ENCODE results near the gene DTD1.
A peak's percentile ranks its signal among the peaks of the same experiment; 100 is the strongest.

The DTD1 gene, protein sequence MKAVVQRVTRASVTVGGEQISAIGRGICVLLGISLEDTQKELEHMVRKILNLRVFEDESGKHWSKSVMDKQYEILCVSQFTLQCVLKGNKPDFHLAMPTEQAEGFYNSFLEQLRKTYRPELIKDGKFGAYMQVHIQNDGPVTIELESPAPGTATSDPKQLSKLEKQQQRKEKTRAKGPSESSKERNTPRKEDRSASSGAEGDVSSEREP

DNA sequence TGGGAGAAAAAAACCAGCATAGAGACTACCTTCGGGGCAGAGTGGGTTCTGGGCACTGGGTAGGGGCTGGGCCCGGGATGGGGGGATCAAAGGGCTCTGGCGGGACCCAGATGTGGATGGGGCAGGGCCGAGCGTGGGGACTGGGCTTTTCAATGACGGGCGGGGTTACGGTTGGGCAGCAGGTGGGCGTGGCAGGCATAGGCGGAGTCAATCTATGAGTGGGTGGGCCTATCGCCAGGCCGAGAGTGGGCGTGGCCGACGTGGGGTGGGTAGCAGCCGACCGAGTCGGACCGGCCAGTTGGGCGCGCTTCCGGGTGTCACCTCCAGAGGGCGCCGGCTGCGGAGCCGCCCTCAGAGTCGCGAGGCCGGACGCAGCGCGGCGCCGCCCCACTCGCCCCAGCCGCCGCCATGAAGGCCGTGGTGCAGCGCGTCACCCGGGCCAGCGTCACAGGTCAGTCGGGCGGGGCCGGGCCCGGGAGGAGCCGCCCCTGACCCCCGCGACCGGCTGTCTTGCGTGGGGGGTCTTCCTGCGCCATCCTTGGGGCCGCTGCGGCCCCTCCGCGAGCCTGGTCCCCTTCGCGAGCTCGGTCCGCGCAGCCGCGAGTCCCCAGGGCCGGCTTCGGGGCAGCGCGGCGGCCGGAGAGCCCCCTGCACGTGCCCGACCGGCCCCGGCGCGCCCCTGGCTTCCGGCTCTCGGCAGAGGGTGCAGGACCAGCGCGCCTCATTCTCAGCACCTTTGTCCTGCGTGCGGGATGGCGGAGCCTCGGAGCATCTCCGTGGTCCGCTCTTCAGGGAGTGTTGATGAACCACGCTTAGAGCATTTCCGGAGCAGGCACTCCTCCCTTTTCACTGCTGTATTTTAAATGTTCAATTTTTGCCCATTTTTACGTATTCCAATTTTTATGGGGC lies at the start of gene DTD1:
Gene DTD1 (plus strand): TSS at position 390 of the 909 bp plus-strand sequence. CDS start 19 bp downstream, at position 409.
- FAIRE-seq, result no peak

GRCh38 chr20:18541741-18542140 lies 46.1 kb upstream of the DTD1 start:
- FAIRE-seq, result no peak

GRCh38 chr20:18543216-18543615 lies 44.6 kb upstream of the DTD1 start:
- FAIRE-seq, result no peak

DNA sequence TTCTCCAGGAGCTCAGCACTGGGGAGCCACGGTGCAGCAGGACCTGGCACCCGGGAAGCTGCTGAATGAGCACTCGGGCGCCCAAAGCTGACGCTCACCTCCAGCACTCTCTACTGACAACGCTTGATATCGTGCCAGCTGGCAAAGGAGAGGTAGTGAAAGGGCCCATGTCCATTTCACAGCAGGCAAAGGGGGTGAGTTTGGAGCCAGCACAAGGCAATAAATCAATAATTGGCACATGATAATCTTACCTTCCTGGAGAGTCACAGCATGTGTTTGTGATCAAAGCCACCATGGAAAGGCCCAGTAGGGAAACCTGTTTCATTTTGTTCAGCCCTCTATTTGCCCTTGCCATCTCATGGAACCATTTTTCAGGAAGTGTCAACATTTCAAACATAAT lies 43.9 kb upstream of the DTD1 start:
- FAIRE-seq, result no peak

DNA sequence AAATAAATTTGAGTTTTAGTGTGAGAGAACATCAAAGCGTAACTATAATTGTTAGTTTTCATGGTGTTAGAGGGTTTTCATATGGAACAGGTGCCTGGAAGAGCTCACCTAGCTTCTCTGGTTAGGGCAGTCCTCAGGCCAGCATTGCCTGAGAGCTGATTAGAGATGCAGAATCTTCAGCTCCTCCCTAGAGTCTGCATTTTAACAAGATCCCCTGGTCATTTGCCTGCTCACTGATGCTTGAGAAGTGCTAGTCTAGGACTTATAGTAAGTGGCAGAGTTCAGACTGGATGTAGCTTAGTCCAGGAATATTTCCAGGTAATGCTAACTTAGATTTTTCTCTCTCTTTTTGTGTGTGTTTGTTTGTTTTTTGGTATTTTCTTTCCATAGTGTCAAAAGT lies 42.3 kb upstream of the DTD1 start:
- no peak for FAIRE-seq

DNA sequence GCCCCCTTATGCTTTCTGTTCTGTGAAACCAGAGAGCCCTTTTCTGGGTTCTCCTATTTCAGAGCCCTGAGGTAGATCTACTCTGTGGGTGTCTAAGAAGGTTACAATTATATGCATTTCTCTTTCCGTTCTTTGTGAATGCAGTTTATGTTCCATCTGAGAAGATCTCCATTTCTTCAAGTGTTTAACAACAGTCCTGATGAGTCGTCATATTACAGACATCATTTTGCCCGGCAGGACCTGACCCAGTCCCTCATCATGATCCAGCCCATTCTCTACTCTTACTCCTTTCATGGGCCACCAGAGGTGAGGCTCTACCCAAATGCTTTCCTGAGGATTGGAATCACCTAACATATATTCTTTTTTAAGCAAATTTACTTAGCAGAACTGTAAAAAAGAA lies 39.4 kb upstream of the DTD1 start:
- no peak for FAIRE-seq

DNA sequence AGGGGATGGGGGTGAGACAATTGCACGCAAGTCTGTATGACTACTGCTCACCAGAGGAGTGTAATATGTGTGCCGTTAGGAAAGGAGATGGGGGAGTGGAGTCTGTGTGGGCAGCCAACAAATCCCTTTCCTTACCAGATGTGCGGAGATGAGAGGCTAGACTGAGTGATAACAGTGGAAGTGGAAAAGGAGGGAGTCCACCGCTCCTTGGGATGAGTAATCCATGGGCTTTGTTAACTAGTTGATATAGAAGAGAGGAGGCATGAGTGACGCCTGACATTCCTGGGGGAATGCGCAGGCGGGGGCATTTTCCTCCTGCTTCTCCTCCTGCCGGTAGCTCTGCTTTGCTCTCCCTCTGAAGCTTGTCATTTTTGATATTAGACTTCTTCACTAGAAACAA lies 34.1 kb upstream of the DTD1 start:
- FAIRE-seq, result no peak

DNA sequence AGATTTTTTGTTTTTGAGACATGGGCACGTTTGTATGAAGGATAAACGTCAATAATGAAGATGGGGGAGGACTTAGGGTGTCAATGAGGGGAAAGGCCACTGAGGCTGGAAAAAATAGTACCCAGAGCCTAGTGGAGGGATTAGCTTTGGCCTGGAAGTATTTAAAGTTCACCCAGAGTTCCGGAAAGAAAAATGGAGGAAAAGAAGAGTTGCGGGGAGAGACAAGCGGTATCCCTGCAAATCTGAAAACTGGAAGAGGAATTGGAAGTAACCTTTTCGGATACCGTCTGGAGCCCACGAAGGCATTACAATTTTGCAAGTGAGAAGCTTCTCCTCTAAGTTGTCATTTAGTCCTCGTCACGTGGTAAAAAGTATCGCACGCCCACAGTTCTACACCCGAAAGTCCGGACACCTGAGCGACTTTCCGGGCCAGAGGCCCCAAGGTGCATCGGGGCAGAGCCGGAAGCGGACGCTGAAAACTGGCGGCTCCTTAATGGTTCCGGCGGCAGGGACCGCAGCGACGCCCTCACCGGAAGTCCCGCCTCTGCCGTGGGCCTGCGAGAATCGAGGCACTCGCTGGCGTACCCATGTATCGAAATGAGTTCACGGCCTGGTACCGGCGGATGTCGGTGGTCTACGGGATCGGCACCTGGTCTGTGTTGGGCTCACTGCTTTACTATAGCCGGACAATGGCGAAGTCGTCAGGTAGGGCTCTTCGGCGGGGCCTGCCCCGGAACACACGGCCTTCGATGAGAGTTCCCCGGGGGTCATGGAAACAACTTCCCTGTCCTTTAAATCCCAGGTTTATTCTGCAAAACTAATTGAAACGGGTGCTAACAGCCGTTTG lies 20.7 kb upstream of the DTD1 start, which contains the start of gene SMIM26:
Gene SMIM26 (plus strand): TSS at position 541 of the 847 bp plus-strand sequence. CDS start 47 bp downstream, at position 588.
- peak; percentile 72 for FAIRE-seq

DNA sequence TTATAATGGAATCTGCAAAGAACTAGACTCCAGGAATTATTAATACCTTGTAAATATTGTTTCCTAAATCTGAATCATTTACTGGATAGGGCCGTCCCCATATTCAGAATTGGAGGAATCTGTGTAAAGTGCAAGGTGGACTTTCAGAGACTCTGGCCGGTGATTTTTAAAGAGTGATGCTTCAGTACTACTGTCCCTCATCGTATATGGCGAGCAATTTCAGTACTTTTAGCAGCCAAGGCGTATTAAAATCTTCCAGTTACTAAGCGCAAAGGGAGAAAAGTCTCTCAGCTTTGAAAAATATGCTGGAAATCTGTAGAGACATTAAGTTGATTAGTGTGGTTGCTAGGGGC lies 20.1 kb upstream of the DTD1 start:
- no peak for FAIRE-seq

GRCh38 chr20:18571009-18571408 lies 16.8 kb upstream of the DTD1 start:
- no peak for FAIRE-seq

DNA sequence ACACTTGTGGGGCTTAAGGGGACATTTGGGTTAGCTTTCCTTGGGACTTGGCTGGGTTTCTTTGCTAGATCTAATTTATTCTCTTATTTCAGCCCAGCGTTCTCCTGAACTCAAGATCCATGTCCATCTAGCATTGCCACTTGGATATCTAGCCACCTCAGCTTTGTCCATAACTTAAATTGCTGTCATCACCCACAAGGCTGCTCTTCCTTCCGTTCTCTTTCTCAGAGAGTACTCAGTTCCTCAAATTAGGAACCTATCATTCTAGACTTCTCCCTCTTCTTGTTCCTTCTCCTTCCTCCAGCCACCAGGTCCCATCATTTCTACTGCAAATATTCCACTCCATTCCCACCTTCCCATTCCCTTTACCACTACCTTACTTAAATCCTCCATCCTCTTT lies 16.3 kb upstream of the DTD1 start:
- FAIRE-seq, result no peak

- no peak for FAIRE-seq
Observed at GRCh38 chr20:18577942-18578341, 9.9 kb upstream of the DTD1 start.

DNA sequence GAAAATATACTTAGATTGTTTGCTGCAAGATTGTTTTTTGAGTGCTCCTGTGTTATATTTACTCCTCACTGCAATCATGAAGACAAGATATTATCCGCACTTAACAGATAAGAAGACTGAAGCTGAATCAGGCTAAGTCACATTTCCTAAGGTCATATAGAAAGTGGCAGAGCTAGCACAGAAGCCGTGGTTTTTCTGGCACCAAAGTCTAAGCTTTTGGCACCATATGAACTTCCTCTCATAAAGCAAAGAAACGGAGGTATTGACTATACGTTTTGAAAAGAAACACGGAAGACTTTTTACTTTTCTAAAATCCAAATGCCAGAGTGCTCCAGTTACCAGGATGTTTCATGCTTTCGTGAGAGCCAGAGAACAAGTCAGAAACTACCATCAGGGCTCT lies 9.3 kb upstream of the DTD1 start:
- no peak for FAIRE-seq

- FAIRE-seq, result no peak
Observed at GRCh38 chr20:18580012-18580411, 7.8 kb upstream of the DTD1 start.

DNA sequence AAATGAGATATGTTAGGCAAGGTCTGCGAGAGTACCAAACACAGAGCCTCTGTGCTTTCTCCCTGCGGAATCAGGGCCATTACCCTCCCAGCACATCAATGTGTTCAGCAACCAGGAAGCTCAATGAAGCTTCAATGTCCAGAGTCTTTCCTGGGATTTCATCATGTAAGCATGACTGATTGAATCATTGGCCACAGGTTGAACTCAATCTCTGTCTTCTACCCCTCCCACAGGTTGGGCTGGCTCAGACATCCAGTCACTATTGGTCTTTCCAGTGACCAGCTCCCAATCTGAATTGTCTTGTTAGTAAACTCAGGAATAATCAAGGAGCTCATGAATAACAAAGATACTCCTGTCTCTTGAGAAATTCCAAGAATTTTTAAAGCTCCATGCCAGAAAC lies 2.7 kb upstream of the DTD1 start:
- no peak for FAIRE-seq

DNA sequence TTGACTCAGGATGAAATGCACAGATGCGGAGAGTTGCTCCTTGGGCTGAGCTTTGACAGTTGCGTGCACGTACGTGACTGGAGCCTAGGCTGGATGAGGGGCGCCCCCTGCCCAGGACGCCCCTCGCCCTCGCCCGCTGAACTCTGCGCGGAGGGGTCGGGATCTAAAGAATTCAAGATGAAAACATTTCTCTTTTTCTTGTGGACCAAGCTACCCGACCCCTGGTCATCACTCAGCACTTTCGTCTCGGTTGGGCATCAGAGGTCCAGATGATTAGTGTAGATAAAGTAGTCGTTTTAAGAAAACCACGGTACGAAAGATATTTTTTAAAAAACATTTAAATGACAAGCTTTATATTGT lies 700 bp downstream of the DTD1 start:
- FAIRE-seq, result no peak

DNA sequence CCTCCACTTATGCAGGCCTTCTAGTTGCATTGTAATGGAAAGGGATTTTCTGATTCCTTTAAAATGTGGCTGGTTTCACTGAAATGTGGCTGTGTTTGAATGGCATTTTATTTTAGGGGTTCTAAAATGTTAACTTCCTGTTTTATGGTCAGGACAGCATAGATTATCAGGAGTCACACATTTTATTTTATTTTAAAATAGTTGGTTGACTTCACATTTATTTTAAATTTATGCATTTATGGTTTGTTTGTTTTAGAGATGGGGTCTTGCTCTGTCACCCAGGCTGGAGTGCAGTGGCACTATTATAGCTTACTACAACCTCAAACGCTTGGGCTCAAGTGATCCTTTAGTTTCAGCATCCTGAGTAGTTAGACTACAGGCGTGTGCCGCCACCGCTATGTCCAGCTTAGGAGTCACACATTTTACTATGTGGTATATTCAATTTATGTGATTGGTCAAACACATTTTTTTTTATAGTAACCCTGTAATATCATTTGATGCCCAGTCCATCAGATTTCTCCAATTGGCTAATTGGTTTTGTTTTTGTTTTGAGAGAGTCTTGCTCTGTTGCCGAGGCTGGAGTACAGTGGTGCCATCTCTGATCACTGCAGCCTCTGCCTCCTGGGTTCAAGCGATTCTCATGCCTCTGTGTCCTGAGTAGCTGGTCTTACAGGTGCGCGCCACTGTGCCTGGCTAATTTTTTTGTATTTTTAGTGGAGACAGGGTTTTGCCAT lies 2.3 kb downstream of the DTD1 start:
- no peak for FAIRE-seq

GRCh38 chr20:18596270-18596669 lies 8.4 kb downstream of the DTD1 start:
- FAIRE-seq, result no peak

DNA sequence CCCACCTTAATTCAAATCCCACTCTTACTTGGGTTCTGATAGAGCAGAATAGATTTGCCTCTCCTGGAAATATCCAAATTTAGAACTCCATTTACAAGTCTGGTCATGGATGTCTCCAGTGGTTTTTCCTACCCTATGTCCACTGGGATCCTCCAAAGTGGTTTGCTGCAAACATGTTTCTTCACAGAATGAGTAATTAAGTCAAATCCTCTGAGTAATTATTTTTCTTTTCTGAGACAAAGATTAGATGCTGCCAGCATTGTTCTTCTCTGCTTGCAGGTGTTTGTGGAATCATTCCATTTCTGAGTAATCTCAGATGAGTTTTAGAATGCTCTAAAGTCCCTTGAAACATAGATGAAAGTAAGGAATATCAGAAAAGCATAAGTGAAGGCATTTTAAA lies 21.9 kb downstream of the DTD1 start:
- FAIRE-seq, result no peak

- no peak for FAIRE-seq
Observed at GRCh38 chr20:18611492-18611891, 23.6 kb downstream of the DTD1 start.

- FAIRE-seq, result no peak
Observed at GRCh38 chr20:18613553-18613952, 25.7 kb downstream of the DTD1 start.

GRCh38 chr20:18614244-18614643 lies 26.4 kb downstream of the DTD1 start:
- FAIRE-seq, result no peak

Measured in endometrium (tissue), 2 donors.